ENCODE results near the gene ARHGAP29.

ARHGAP29 gene

DNA sequence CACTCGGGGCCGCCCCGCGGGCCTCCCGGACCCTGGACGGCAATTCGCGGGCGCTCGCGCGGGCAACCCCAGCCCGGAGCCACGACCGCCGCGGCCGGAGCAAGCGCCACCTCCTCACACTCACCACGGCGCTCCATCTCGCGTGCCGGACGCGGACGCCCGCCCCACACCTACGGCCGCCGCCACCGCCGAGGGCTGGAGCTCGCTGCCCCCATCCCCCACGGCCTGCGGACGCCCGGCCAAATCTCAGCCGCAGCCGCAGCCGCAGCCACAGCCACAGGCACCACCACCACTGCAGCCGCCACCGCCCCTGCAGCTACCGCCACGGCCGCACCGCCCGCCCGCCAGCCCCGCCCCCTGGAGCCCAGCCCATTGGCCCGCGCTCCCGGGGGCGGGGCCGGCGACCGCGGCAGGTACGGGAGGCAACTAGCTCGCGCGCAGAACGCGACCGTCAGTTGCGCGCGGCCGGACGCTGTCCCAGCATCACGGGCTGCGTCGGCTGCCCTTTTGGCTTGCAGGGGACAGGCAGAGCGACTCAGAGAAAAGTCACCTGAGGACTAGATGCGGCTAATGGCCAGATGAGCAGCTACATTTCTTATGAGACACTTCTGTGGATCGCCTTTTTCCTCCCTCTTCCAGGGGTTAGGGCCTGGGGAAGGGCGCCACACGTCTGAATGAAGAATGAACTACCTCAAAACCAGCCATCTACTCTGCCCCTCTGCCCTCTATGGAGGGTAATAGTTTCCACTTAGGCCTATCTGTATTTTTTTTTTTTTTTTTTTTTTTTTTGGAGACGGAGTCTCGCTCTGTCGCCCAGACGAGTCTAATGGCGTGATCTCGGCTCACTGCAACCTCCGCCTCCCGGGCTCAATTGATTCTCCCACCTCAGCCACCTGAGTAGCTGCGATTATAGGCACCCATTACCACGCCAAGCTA lies at the start of gene ARHGAP29:
Gene ARHGAP29 (minus strand): TSS at position 294 of the 936 bp plus-strand sequence. CDS start 5,973 bp downstream, outside the sequence.
- DNase-seq (ENCODE audit: low spot score): peak; percentile 6

DNA sequence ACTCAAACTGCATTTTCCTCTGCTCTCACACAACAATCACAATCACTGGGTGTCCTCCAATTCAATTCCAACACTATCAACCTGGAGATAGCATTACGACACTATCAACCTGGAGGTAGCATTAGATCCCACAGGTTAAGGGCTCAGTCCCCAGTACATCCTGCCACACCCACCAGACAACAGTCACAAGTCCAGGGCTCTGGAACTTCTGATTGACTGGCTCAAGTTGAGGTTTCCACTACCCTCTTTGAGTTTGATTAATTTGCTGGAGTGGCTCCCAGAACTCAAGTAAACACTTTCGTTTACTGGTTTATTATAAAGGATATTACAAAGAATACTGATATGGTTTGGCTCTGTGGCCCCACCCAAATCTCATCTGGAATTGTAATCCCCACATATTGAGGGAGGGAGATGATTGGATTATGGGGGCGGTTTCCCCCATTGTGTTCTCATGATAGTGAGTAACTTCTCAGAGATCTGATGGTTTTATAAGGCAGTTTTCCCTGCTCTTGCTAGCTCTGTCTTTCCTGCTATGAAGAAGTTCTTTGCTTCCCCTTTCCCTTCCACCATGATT lies 49.6 kb upstream of the ARHGAP29 start:
- no peak for DNase-seq (ENCODE audit: low spot score)

DNA sequence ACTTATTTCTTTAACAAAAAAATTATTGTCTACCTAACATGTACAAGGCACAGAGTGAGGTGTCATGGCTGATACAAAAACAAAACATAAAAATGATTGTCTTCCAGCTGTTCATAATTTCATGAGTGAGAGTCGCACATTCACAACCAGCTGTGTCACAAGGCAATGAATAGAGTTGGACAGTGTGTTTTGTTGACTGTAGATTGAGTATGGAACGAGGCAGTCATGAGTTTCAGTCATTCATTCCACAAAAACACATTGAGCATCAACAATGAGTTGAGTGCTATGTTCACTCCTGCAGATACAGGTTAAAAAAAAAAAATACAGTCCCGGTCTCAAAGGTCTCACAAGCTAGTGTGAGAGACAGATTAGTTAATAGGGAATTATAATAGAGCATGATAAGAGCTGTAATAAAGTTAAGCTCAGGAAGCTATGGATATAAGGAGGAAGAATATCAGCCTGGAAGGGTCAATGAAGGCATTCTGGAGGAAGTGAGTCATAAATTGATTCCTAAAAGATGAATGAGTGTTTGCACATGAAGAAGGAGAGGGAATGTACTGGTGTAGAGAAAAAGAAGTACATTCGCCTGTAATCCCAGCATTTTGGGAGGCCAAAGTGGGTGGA lies 47.8 kb upstream of the ARHGAP29 start:
- DNase-seq (ENCODE audit: low spot score): no peak

GRCh38 chr1:94284476-94284875 lies 47.1 kb upstream of the ARHGAP29 start:
- no peak for DNase-seq (ENCODE audit: low spot score)

GRCh38 chr1:94283462-94283861 lies 46.1 kb upstream of the ARHGAP29 start:
- no peak for DNase-seq (ENCODE audit: low spot score)

- DNase-seq (ENCODE audit: low spot score): no peak
These were observed 44.8 kb upstream of the ARHGAP29 start for GRCh38 chr1:94282143-94282711.

DNA sequence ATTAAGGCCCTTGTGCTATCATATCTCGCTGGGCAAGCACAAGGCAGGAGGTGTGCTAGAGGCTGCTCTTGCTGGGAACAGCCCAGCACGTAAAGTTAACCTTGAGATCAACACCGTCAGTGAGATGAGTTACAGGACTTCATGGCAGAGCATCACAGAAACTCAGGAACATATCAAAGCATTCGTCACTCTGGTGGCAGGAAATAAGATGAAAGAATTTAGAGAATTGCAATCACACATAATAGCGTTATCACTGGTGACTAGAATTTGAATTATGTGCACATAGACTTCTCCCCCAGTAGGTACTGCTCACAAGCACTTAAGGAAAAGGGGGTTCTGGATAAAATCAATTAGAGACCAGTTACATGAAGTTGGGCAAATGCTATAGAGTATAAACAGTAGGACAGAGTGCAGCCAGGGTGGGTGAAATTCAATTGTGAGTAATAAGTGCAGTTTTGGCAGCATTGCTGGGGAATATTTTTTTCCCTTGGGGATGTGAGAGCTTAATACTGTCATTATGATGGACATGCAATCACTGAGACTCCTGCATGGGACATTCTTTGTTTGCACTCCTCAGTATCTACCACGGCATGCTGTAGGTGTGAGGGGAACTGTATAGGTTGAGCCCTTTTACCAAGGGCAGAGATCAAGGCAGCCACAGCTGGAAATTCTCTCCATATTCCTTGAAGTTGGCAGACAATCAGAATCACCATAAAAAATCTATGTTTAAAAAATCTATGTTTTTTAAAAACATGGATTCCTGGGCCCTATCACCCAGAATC lies 44.2 kb upstream of the ARHGAP29 start:
- DNase-seq (ENCODE audit: low spot score): no peak

DNA sequence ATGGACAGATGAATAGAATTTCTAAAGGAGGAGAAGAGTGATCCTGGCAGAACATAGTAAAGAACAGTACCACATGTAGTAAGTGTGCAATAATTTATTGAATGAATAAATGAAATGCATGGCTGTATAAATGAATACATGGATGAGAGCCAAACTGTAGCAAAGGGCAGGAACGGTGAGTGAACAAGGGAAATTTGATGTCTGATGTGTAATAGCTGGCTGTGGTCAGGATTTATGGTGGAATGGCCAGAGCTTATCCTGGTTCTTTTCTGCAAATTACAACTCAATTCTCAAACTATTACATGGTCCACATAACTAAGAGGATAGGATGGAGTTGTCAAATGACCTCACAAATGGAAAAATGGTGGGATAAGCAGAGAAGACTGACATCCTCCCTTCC lies 43.2 kb upstream of the ARHGAP29 start:
- no peak for DNase-seq (ENCODE audit: low spot score)

DNA sequence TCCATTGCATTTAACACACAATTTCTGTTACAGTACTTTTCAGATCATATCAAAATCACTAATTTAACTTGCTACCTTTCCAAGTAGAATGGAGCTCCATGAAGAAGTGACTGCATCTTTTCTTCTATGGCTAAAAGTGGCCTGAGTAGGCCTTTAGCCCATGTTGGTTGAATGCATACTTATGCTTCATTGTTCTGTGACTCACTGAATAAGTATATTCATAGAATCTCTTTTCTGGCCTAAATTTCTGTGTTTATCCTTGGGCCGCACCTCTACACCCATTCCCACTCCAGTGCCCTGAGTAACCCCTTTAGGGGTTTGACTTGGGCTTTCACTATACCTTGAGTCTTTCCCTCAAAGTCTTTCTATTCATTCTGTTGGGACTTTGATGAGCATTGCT lies 42.1 kb upstream of the ARHGAP29 start:
- DNase-seq (ENCODE audit: low spot score): no peak

- no peak for DNase-seq (ENCODE audit: low spot score)
These were observed 41.7 kb upstream of the ARHGAP29 start for GRCh38 chr1:94279038-94279437.

GRCh38 chr1:94276988-94277434 lies 39.6 kb upstream of the ARHGAP29 start:
- DNase-seq (ENCODE audit: low spot score): no peak

GRCh38 chr1:94275083-94275482 lies 37.7 kb upstream of the ARHGAP29 start:
- no peak for DNase-seq (ENCODE audit: low spot score)

- no peak for DNase-seq (ENCODE audit: low spot score)
These were observed 37.2 kb upstream of the ARHGAP29 start for GRCh38 chr1:94274561-94274960.

DNA sequence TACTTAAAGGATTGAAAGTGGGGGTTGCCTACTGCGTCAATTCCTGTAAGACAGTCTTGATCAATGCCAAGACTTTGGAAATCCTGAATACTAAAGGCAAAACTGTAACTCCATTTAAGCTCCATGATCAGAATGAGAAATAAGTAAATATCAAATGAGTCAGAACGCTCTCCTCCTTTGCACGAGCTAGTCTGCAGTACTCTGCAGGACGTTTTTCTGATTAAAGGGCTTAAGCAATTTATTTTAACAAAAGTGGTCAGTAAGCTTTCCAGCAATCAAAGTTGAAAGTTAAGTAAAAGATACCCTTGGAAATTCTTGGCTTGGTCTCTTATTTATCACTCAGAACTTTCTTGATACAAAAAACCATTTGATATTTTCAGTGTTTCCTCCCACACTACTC lies 35.7 kb upstream of the ARHGAP29 start:
- no peak for DNase-seq (ENCODE audit: low spot score)

DNA sequence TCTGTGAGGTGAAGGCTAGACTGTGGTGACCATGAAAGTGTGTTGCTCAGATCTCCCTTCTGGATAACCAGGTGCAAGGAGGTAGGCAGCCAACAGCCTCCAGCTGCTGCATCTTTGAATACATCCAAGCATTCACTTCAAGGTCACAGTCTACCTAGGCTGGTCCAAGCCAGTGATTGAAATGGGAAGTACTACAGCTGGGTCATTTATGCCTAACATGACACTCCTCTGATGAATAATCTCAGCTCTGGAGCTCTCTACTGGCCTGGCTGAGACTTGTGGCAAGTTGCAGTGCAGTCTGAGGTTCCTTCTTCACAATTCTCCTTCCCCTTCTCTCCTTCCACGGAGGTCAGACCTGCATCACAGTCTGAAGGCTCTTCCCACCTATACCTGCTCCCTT lies 35.0 kb upstream of the ARHGAP29 start:
- DNase-seq (ENCODE audit: low spot score): no peak

- DNase-seq (ENCODE audit: low spot score): no peak
These were observed 34.0 kb upstream of the ARHGAP29 start for GRCh38 chr1:94271373-94271772.

DNA sequence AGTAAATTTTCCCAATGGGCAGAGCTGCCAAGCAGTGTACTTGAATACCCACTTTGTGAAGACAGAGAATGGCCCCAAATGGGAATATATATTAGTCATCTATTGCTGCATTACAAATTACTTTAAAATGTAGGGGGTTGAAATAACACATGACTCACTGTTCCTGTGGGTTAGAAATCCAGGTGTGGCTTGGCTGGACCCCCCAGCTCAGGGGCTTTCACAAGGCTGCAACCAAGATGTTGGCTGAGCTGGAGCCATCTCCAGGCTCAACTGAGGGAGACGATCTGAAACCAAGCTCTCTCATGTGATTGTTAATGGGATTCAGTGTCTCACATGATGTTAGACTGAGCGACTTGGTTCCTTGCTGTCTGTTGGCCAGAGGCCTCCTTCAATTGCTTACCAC lies 33.4 kb upstream of the ARHGAP29 start:
- no peak for DNase-seq (ENCODE audit: low spot score)

- DNase-seq (ENCODE audit: low spot score): no peak
These were observed 32.5 kb upstream of the ARHGAP29 start for GRCh38 chr1:94269921-94270320.

- DNase-seq (ENCODE audit: low spot score): no peak
These were observed 28.5 kb upstream of the ARHGAP29 start for GRCh38 chr1:94265906-94266305.

DNA sequence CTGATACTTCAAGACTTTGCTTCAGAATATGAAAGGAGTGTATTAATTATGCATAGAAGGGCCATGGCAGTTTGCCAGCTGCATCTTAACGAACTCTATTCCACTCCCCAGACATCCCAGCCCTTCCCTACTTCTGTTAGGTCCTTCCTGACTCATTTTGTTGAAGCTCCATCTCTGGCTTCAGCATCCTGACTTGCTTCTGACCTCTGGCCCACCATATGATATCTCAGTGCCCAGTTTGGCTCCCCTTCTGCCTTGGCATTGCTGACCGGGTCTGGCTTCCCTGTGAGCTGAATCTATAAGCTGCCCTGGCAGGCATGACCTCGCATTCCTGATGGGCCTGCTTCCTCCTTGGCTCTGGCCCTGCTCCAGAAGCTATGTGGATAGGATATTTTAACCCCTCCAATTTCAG lies 27.6 kb upstream of the ARHGAP29 start:
- DNase-seq (ENCODE audit: low spot score): no peak

DNA sequence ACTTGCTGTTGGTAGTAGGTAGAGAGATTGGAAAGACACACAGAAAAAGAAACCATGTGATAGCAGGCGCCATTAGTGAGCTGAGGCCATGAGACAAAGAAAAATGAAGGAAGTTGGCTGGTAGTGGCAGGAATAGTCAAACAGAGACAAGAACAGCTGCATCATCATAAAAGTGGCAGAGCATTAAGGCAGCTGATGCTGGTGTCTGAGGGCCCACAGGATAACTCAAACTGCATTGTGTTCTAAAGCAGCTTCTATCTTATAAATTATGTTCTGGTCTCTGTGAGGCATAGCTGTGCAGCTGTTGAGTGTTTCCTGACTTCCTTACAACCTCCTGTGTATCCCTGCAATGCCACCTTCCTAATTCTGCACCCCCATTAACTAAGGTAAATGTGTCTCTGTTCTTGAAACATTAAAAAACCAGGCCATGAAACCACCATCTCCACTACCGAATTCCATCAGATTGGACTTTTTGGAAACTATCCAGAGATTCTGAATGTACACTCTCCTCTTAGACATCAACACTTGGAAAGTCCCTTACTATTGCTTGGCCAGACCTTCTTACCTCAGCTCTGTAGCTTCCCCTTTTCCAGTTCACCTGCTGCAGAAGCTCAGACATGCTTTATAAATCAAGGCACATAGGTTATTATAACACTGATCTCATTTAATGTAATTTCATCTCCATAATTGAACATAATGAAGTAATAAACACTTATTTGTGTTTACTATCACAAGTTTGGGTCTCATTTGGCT lies 23.4 kb upstream of the ARHGAP29 start:
- DNase-seq (ENCODE audit: low spot score): no peak
